ENCODE data around the gene ANKH.

- TF ChIP-seq CTCF (IDR thresholded peaks at IDR 0.05) = peak in 1 of 6 experiments; percentile 39
- TF ChIP-seq POLR2A (IDR thresholded peaks at IDR 0.05) = no peak
Observed at GRCh38 chr5:14665949-14666348, 205.6 kb downstream of the ANKH start.
